GM18873 (cell line): Measurements from ENCODE around the gene NHLRC3.
"Not testable (repeated sequence)": the region's sequence is repeated elsewhere in the genome, so short reads cannot be mapped to it uniquely, and the experiment has no call there.

Experiments
- ATAC-seq: cut with Tn5 transposase; IDR thresholded peaks from one replicate; pipeline ENCODE4 v1.9.1; 2021; ENCODE audit warnings: mild to moderate bottlenecking, moderate library complexity, moderate number of reproducible peaks; ENCODE audit not compliant: unreplicated experiment, low FRiP score

Gene NHLRC3

GRCh38 chr13:39037880-39038568 lies at the start of gene NHLRC3, which contains the start of gene PROSER1:
Gene NHLRC3 (plus strand): TSS chr13:39038456. CDS start chr13:39038640, 184 bp downstream.
Gene PROSER1 (minus strand): TSS chr13:39038089. CDS start chr13:39037242, 847 bp downstream.
- peak; percentile 60 for ATAC-seq

GRCh38 chr13:38990693-38991092 lies 47.6 kb upstream of the NHLRC3 start, which contains the start of gene STOML3:
Gene STOML3 (minus strand): TSS chr13:38990831. CDS start chr13:38990721, 110 bp downstream.
- ATAC-seq = no peak

- ATAC-seq = no peak
Measured at GRCh38 chr13:38993381-38993780, 44.9 kb upstream of the NHLRC3 start.

GRCh38 chr13:38998739-38999138 lies 39.5 kb upstream of the NHLRC3 start:
- no peak for ATAC-seq

GRCh38 chr13:39006371-39007111 lies 31.7 kb upstream of the NHLRC3 start:
- not testable (repeated sequence) for ATAC-seq

- no peak for ATAC-seq
Measured at GRCh38 chr13:39012608-39013007, 25.6 kb upstream of the NHLRC3 start.

- no peak for ATAC-seq
Measured at GRCh38 chr13:39013462-39013861, 24.8 kb upstream of the NHLRC3 start.

GRCh38 chr13:39016087-39016486 lies 22.2 kb upstream of the NHLRC3 start:
- ATAC-seq = peak; percentile 49

- peak; percentile 70 for ATAC-seq
Measured at GRCh38 chr13:39016787-39017186, 21.5 kb upstream of the NHLRC3 start.

- no peak for ATAC-seq
Measured at GRCh38 chr13:39020853-39021462, 17.3 kb upstream of the NHLRC3 start.

GRCh38 chr13:39023316-39023715 lies 14.9 kb upstream of the NHLRC3 start:
- ATAC-seq = no peak

GRCh38 chr13:39023761-39024160 lies 14.5 kb upstream of the NHLRC3 start:
- ATAC-seq = no peak

GRCh38 chr13:39025433-39025839 lies 12.8 kb upstream of the NHLRC3 start:
- ATAC-seq = no peak

- no peak for ATAC-seq
Measured at GRCh38 chr13:39032150-39032549, 6.1 kb upstream of the NHLRC3 start.

- no peak for ATAC-seq
Measured at GRCh38 chr13:39034085-39034484, 4.2 kb upstream of the NHLRC3 start.

GRCh38 chr13:39035204-39035603 lies 3.1 kb upstream of the NHLRC3 start:
- no peak for ATAC-seq

GRCh38 chr13:39035799-39036198 lies 2.5 kb upstream of the NHLRC3 start:
- no peak for ATAC-seq

- no peak for ATAC-seq
Measured at GRCh38 chr13:39036212-39036611, 2.0 kb upstream of the NHLRC3 start.

- peak; percentile 24 for ATAC-seq
Measured at GRCh38 chr13:39037410-39037879, 811 bp upstream of the NHLRC3 start.

GRCh38 chr13:39038569-39039030 lies 344 bp downstream of the NHLRC3 start:
- peak; percentile 29 for ATAC-seq

- no peak for ATAC-seq
Measured at GRCh38 chr13:39039041-39039440, 785 bp downstream of the NHLRC3 start.
